ENCODE data around the gene MAGEA2B.
"Not testable (repeated sequence)": the region's sequence is repeated elsewhere in the genome, so short reads cannot be mapped to it uniquely, and the experiment has no call there.

Gene MAGEA2B, protein sequence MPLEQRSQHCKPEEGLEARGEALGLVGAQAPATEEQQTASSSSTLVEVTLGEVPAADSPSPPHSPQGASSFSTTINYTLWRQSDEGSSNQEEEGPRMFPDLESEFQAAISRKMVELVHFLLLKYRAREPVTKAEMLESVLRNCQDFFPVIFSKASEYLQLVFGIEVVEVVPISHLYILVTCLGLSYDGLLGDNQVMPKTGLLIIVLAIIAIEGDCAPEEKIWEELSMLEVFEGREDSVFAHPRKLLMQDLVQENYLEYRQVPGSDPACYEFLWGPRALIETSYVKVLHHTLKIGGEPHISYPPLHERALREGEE

DNA sequence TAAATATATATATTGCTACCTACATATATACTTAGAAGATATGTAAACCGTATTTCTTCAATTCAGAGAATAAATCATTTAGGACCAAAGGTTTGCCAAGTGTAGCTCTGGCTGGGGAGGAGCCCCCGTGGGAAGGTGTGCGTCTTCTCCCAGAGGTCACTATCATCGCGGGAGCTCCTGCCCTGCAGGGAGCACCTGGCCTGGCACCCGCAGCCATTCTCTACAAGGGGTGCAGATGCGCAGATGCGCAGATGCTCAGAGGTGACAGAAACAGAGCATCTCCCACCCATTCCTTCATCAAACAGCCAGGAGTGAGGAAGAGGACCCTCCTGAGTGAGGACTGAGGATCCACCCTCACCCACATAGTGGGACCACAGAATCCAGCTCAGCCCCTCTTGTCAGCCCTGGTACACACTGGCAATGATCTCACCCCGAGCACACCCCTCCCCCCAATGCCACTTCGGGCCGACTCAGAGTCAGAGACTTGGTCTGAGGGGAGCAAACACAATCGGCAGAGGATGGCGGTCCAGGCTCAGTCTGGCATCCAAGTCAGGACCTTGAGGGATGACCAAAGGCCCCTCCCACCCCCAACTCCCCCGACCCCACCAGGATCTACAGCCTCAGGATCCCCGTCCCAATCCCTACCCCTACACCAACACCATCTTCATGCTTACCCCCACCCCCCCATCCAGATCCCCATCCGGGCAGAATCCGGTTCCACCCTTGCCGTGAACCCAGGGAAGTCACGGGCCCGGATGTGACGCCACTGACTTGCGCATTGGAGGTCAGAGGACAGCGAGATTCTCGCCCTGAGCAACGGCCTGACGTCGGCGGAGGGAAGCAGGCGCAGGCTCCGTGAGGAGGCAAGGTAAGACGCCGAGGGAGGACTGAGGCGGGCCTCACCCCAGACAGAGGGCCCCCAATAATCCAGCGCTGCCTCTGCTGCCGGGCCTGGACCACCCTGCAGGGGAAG, at the start of gene MAGEA2B:
Gene MAGEA2B, plus strand, starts transcription at position 814 of the 973 bp plus-strand sequence. CDS start 2,479 bp downstream, outside the sequence.
- DNase-seq = not testable (repeated sequence)

DNA sequence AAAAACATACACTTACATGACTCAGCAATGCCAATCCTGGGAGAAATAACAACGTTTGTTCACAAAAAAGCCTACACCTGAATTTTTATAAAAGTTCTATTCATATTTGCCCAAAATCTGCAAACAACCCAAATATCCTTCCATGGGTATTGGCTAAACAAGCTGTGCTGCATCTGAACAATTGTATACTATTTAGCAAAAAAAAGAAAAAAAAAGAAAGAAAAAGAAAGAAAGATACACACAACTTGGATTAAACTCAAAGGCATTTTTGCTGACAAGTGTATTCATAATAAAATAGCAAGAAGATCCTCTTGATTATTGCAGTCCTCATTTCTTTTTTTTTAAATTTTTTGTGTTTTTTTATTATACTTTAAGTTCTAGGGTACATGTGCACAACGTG, 40.3 kb upstream of the MAGEA2B start:
- no peak for DNase-seq

DNA sequence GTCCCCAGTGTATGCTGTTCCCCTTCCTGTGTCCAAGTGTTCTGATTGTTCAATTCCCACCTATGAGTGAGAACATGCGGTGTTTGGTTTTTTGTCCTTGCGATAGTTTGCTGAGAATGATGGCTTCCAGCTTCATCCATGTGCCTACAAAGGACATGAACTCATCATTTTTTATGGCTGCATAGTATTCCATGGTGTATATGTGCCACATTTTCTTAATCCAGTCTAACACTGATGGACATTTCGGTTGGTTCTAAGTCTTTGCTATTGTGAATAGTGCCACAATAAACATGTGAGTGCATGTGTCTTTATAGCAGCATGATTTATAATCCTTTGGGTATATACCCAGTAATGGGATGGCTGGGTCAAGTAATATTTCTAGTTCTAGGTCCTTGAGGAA, 39.8 kb upstream of the MAGEA2B start:
- DNase-seq = not testable (repeated sequence)

DNA sequence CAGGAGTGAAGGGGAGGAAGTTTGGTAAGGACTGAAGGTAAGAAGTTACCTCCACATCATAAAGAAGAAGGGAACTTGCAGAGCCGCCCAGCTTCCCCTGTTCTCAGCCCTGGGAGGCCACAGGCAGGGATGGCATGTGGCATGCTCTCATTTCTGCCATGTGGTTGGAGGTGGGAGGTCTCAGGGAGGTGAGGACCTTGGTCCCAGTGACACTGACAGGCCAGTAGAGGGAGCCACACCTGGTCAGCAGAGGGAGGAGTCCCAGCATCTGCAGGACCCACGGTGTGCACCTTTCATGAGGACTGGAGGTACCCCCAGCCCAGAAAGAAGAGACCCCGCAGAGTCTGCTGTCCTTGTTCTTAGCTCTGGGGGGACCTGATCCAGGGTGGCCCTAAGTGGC, 33.4 kb upstream of the MAGEA2B start:
- DNase-seq = not testable (repeated sequence)

DNA sequence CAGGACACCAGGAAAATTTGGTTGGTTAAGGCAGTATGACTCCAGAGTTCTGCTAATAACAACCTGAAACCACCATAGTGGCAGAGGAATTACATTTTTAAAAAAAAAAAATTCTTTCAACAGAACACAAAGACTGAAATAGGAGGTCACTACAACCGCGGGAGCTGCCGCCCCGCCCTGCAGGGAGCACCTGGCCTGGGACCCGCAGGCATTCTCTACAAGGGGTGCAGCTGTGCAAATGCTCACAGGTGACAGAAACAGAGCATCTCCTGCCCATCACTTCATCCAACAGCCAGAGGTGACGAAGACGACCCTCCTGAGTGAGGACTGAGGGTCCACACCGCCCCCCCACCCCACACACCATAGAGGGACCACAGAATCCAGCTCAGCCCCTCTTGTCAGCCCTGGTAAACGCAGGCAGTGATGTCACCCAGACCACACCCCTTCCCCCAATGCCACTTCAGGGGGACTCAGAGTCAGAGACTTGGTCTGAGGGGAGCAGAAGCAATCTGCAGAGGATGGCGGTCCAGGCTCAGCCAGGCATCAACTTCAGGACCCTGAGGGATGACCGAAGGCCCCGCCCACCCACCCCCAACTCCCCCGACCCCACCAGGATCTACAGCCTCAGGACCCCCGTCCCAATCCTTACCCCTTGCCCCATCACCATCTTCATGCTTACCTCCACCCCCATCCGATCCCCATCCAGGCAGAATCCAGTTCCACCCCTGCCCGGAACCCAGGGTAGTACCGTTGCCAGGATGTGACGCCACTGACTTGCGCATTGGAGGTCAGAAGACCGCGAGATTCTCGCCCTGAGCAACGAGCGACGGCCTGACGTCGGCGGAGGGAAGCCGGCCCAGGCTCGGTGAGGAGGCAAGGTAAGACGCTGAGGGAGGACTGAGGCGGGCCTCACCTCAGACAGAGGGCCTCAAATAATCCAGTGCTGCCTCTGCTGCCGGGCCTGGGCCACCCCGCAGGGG, 16.2 kb upstream of the MAGEA2B start, which contains the start of gene MAGEA3:
Gene MAGEA3, plus strand, starts transcription at position 843 of the 980 bp plus-strand sequence. CDS start 2,039 bp downstream, outside the sequence.
- not testable (repeated sequence) for DNase-seq

DNA sequence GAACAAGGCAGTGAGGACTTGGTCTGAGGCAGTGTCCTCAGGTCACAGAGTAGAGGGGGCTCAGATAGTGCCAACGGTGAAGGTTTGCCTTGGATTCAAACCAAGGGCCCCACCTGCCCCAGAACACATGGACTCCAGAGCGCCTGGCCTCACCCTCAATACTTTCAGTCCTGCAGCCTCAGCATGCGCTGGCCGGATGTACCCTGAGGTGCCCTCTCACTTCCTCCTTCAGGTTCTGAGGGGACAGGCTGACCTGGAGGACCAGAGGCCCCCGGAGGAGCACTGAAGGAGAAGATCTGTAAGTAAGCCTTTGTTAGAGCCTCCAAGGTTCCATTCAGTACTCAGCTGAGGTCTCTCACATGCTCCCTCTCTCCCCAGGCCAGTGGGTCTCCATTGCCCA, 14.0 kb upstream of the MAGEA2B start:
- DNase-seq = not testable (repeated sequence)

DNA sequence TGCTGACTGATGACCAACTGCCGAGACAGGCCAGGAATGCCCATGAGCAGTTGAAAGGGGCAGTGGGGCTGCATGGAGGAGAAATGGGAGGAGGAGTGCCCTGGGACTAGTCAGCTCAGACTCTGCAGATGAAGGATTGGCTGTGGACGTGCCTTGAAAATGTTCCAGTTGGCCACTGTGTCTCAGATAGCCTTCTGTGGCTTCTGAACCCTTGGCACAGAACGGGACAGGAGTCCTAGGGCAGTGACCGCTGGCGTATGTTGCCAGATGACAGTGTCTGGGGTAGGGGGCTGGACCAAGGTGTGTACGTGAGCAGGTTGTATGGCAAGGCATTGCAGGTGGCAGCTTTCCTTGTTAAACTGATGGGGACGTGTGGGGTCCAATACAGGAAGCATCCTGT, 7.9 kb upstream of the MAGEA2B start:
- not testable (repeated sequence) for DNase-seq

DNA sequence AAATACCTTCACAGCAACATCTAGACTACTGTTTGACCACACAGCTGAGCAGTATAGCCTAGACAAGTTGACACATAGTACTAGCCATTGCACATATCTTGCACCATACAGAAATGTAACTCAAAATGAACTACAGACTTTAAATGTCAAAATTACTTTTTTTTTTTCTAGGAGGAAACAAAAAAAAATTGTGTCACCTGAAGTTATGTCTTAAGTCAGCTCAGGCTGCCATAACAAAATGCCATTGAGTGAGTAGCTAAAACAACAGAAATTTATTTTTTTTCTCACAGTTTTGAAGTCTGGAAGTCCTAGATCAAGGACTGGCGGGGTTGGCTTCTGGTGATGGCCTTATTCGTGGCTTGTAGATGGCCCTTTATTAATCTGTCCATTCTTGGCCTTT, 5.3 kb upstream of the MAGEA2B start, which contains the start of gene CSAG2:
Gene CSAG2, minus strand, starts transcription at position 101 of the 400 bp plus-strand sequence. CDS start 161 bp downstream, outside the sequence.
- not testable (repeated sequence) for DNase-seq

DNA sequence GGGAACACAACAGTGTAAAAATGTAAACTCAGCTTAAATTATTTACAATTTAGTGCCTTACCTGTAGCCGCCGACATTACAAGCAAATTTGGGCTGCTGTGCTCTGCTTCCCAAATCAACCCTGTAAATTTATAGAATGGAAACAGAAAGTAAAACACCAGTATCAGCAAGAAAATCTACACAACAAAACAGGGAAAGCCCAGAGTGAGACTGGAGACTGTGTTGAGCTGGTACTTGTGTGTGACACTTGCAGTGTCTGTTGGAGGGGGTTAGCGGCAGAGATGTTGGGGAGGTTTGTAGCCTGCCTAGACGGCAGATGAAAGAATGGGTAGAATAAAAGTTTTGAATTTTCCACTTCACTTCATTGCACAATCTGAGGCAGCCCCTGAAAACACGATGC, 1.2 kb upstream of the MAGEA2B start:
- not testable (repeated sequence) for DNase-seq

- no peak for DNase-seq
These were observed 11.0 kb downstream of the MAGEA2B start for GRCh38 chrX:152725409-152725808.

DNA sequence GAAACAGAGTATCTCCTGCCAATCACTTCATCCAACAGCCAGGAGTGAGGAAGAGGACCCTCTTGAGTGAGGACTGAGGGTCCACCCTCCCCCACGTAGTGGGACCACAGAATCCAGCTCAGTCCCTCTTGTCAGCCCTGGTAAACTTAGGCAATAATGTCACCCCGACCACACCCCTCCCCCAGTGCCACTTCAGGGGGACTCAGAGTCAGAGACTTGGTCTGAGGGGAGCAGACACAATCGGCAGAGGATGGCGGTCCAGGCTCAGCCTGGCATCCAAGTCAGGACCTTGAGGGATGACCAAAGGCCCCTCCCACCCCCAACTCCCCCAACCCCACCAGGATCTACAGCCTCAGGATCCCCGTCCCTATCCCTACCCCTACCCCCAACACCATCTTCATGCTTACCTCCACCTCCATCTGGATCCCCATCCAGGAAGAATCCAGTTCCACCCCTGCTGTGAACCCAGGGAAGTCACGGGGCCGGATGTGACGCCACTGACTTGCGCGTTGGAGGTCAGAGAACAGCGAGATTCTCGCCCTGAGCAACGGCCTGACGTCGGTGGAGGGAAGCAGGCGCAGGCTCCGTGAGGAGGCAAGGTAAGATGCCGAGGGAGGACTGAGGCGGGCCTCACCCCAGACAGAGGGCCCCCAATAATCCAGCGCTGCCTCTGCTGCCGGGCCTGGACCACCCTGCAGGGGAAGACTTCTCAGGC, 19.0 kb downstream of the MAGEA2B start, which contains the start of the genes CSAG1 and MAGEA12:
Gene CSAG1, minus strand, starts transcription at position 461 of the 715 bp plus-strand sequence. CDS start 1,261 bp downstream, outside the sequence.
Gene MAGEA12, plus strand, starts transcription at position 497 of the 715 bp plus-strand sequence. CDS start 2,405 bp downstream, outside the sequence.
- DNase-seq = no peak

DNA sequence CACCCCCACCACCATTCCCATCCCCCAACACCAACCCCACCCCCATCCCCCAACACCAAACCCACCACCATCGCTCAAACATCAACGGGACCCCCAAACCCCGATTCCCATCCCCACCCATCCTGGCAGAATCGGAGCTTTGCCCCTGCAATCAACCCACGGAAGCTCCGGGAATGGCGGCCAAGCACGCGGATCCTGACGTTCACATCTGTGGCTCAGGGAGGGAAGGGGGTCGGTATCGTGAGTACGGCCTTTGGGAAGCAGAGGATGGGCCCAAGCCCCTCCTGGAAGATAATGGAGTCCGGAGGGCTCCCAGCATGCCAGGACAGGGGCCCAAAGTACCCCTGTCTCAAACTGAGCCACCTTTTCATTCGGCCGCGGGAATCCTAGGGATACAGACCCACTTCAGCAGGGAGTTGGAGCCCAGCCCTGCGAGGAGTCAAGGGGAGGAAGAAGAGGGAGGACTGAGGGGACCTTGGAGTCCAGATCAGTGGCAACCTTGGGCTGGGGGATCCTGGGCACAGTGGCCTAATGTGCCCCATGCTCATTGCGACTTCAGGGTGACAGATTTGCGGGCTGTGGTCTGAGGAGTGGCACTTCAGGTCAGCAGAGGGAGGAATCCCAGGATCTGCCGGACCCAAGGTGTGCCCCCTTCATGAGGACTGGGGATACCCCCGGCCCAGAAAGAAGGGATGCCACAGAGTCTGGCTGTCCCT, 19.9 kb downstream of the MAGEA2B start:
- DNase-seq = not testable (repeated sequence)

- DNase-seq = no peak
These were observed 20.7 kb downstream of the MAGEA2B start for GRCh38 chrX:152735101-152735500.

DNA sequence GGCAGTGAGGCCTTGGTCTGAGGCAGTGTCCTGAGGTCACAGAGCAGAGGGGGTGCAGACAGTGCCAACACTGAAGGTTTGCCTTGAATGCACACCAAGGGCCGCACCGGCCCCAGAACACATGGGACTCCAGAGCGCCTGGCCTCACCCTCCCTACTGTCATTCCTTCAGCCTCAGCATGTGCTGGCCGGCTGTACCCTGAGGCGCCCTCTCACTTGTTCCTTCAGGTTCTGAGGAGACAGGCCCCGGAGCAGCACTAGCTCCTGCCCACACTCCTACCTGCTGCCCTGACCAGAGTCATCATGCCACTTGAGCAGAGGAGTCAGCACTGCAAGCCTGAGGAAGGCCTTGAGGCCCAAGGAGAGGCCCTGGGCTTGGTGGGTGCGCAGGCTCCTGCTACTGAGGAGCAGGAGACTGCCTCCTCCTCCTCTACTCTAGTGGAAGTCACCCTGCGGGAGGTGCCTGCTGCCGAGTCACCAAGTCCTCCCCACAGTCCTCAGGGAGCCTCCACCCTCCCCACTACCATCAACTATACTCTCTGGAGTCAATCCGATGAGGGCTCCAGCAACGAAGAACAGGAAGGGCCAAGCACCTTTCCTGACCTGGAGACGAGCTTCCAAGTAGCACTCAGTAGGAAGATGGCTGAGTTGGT, 21.6 kb downstream of the MAGEA2B start:
- no peak for DNase-seq

DNA sequence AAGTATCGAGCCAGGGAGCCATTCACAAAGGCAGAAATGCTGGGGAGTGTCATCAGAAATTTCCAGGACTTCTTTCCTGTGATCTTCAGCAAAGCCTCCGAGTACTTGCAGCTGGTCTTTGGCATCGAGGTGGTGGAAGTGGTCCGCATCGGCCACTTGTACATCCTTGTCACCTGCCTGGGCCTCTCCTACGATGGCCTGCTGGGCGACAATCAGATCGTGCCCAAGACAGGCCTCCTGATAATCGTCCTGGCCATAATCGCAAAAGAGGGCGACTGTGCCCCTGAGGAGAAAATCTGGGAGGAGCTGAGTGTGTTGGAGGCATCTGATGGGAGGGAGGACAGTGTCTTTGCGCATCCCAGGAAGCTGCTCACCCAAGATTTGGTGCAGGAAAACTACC, 22.1 kb downstream of the MAGEA2B start:
- DNase-seq = not testable (repeated sequence)

DNA sequence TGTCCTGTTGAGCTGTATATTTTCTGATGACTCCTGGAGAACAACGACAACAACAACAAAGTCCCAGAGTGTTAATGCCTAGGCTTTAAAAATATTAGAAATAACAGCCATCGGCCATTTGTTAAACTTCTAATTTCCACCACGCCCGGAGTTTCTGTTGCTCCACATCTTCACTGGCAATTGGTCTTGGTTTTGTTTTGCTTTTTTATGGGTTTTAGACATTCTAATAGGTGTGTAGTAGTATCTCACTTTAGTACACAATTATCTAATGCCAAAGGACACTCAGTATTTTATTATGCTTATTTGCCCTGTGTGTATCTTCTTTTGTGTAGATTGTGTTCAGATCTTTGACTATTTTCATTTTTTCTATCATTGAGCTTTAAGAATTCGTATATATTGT, 24.1 kb downstream of the MAGEA2B start:
- no peak for DNase-seq

- not testable (repeated sequence) for DNase-seq
These were observed 39.5 kb downstream of the MAGEA2B start, which contains the start of gene MAGEA2 for GRCh38 chrX:152753686-152754650. TSS of gene MAGEA2 (minus strand) at chrX:152753842. CDS start at chrX:152751363, 2,479 bp downstream.

DNA sequence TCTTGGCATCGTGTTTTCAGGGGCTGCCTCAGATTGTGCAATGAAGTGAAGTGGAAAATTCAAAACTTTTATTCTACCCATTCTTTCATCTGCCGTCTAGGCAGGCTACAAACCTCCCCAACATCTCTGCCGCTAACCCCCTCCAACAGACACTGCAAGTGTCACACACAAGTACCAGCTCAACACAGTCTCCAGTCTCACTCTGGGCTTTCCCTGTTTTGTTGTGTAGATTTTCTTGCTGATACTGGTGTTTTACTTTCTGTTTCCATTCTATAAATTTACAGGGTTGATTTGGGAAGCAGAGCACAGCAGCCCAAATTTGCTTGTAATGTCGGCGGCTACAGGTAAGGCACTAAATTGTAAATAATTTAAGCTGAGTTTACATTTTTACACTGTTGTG, 40.4 kb downstream of the MAGEA2B start:
- not testable (repeated sequence) for DNase-seq

Measured in stimulated activated CD4-positive, alpha-beta T cell treated with anti-CD3 and anti-CD28 coated beads, Interleukin-4, amount 100 ng/mL, for 1 hour (primary cell).